NCI-H2227 treated with DMSO at 0.1 percent for 48 hours (cell line): Measurements from ENCODE around the gene GRAMD1A.
A peak's percentile ranks its signal among the peaks of the same experiment; 100 is the strongest.
"Not testable (repeated sequence)": the region's sequence is repeated elsewhere in the genome, so short reads cannot be mapped to it uniquely, and the experiment has no call there.

Experiments used
- DNase-seq: peaks from one replicate; lab custom pipeline; 2025; lab: John Stamatoyannopoulos, UW

GRAMD1A gene

GRCh38 chr19:34999498-35000337, at the start of gene GRAMD1A:
Gene GRAMD1A, plus strand, starts transcription at chr19:35000323. Its CDS starts 156 bp downstream, at chr19:35000479.
- peak; percentile 99 for DNase-seq

GRCh38 chr19:34953092-34953491, 47.0 kb upstream of the GRAMD1A start:
- no peak for DNase-seq

- no peak for DNase-seq
Measured at GRCh38 chr19:34957830-34958751, 42.0 kb upstream of the GRAMD1A start.

- DNase-seq: no peak
Measured at GRCh38 chr19:34959021-34959420, 41.1 kb upstream of the GRAMD1A start.

- DNase-seq: no peak
Measured at GRCh38 chr19:34960103-34960805, 39.9 kb upstream of the GRAMD1A start.

- DNase-seq: no peak
Measured at GRCh38 chr19:34960940-34961679, 39.0 kb upstream of the GRAMD1A start.

- no peak for DNase-seq
Measured at GRCh38 chr19:34961775-34962686, 38.1 kb upstream of the GRAMD1A start.

GRCh38 chr19:34962687-34963572, 37.2 kb upstream of the GRAMD1A start:
- DNase-seq: no peak

- DNase-seq: peak; percentile 85
Measured at GRCh38 chr19:34963573-34964406, 36.3 kb upstream of the GRAMD1A start, which contains the start of gene ZNF792. Gene ZNF792, minus strand, starts transcription at chr19:34964229. Its CDS starts 567 bp downstream, at chr19:34963662.

- no peak for DNase-seq
Measured at GRCh38 chr19:34964598-34964997, 35.5 kb upstream of the GRAMD1A start.

- DNase-seq: not testable (repeated sequence)
Measured at GRCh38 chr19:34965505-34965904, 34.6 kb upstream of the GRAMD1A start.

- no peak for DNase-seq
Measured at GRCh38 chr19:34967551-34967950, 32.6 kb upstream of the GRAMD1A start.

GRCh38 chr19:34969721-34970120, 30.4 kb upstream of the GRAMD1A start:
- DNase-seq: no peak

GRCh38 chr19:34970185-34970780, 29.8 kb upstream of the GRAMD1A start:
- not testable (repeated sequence) for DNase-seq

GRCh38 chr19:34972163-34972705, 27.9 kb upstream of the GRAMD1A start:
- no peak for DNase-seq

GRCh38 chr19:34974646-34975045, 25.5 kb upstream of the GRAMD1A start:
- no peak for DNase-seq

GRCh38 chr19:34975056-34975455, 25.1 kb upstream of the GRAMD1A start:
- no peak for DNase-seq

- no peak for DNase-seq
Measured at GRCh38 chr19:34976611-34977010, 23.5 kb upstream of the GRAMD1A start.
